ENCODE results near the gene MPRIP. TPM values are rescaled to one million over a fixed set of nuclear protein-coding genes. Genes with fewer than 3 reads are reported as not detected.

The MPRIP gene
- total and polyA plus RNA-seq, 2 donors (not counting 1 experiment from before 2014, with no cell fraction given), result 130 to 299 TPM

DNA sequence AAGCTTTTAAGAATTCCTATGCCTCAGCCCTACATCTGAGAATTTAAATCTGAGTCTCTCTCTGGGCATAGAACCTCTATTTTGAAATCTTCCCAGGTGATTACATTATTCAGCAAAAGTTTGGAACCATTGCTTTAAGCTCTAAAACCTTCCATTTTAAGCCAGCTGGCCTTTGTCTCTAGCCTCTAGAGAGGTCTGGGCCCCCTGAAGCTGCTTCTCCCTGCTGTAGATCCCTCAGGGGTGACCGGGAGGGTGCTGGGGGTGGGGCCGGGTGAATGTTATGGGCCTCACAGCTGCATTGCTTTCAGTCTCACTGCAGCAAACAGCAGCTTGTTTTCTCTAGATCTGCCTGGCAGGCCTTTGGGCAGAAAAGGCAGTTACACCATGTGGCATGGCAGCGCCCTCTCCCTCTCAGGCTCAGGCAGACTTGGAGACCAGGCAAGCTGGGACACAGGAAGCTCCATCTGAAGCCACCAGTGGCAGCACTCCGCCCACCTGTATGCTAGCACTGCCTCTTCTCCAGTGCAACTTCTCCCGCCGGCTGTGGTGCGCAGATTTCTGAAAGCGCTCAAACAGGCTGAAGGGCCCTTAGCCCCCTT is 66.3 kb downstream of the MPRIP start:
- peak overlapping the region; percentile 87 for H3K27ac Mint-ChIP-seq
- Histone ChIP-seq H3K4me3 (ENCODE audit: control extremely low read depth in 1 of 5, extremely low read depth in 1 of 5, insufficient read depth in 1 of 5, low read depth in 2 of 5, low read length in 4 of 5) (no peak overlapping the region), H3K79me2 (ENCODE audit: control insufficient read depth, insufficient read depth, low read length) (peaks cover 96% of the 10 kb centered on the region), H3K27ac (ENCODE audit: low read length in 2 of 2) (peak overlapping the region; percentile 43 to 74), H3K9me3 (ENCODE audit: control extremely low read depth in 1 of 3, control insufficient read depth in 2 of 3, insufficient read depth in 1 of 3, low read length in 2 of 3) (no peaks in the 10 kb centered on the region), H3K4me2 (replicated peaks; ENCODE audit: low read depth, low read length, poor library complexity, severe bottlenecking) (peak overlapping the region; percentile 60), H4K20me1 (ENCODE audit: control insufficient read depth, insufficient read depth, low read length, poor library complexity, severe bottlenecking) (peaks cover 51% of the 10 kb centered on the region), H3K27me3 (replicated peaks in 1 of 4; ENCODE audit: control extremely low read depth in 1 of 4, control insufficient read depth in 3 of 4, insufficient read depth in 4 of 4, low read length in 3 of 4) (no peaks in the 10 kb centered on the region), H3K9ac (ENCODE audit: low read length) (peak overlapping the region; percentile 25), H3K36me3 (replicated peaks in 1 of 2; ENCODE audit: control extremely low read depth in 1 of 2, control insufficient read depth in 1 of 2, extremely low read depth in 1 of 2, insufficient read depth in 2 of 2, low read length in 1 of 2) (peaks cover 0 to 9% of the 10 kb centered on the region in 2 experiments), H2AFZ (ENCODE audit: insufficient read depth, low read depth, low read length, poor library complexity, severe bottlenecking) (no peak overlapping the region), H3K4me1 (ENCODE audit: control insufficient read depth in 2 of 2, insufficient read depth in 2 of 2, low read length in 2 of 2) (peaks cover 56 to 65% of the 10 kb centered on the region in 2 donors)
- H3K27me3 Mint-ChIP-seq, result no peaks in the 10 kb centered on the region
- 73% methylated on average over 8 of the region's 8 CpGs for WGBS (ENCODE audit: insufficient coverage)
- no peaks in the 10 kb centered on the region for H3K9me3 Mint-ChIP-seq (ENCODE audit: insufficient read depth)
- DNase-seq (no peak), ATAC-seq (ENCODE audit: low read depth) (peak; percentile 25)
- ChIA-PET CTCF (interaction anchor here (1.3 kb wide), 1 partner anchor 204 kb away, joined by 4 read pairs; no protein-coding TSS in a partner anchor), POLR2A (no interaction called here)
- peak overlapping the region; percentile 62 for H3K4me3 Mint-ChIP-seq
- H3K4me1 Mint-ChIP-seq, result peaks cover 82% of the 10 kb centered on the region
- TF ChIP-seq, protein P1, sequence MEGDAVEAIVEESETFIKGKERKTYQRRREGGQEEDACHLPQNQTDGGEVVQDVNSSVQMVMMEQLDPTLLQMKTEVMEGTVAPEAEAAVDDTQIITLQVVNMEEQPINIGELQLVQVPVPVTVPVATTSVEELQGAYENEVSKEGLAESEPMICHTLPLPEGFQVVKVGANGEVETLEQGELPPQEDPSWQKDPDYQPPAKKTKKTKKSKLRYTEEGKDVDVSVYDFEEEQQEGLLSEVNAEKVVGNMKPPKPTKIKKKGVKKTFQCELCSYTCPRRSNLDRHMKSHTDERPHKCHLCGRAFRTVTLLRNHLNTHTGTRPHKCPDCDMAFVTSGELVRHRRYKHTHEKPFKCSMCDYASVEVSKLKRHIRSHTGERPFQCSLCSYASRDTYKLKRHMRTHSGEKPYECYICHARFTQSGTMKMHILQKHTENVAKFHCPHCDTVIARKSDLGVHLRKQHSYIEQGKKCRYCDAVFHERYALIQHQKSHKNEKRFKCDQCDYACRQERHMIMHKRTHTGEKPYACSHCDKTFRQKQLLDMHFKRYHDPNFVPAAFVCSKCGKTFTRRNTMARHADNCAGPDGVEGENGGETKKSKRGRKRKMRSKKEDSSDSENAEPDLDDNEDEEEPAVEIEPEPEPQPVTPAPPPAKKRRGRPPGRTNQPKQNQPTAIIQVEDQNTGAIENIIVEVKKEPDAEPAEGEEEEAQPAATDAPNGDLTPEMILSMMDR (IDR thresholded peaks at IDR 0.05), result no peak
- TF ChIP-seq EZH2 (IDR thresholded peaks at IDR 0.05; ENCODE audit: borderline replicate concordance, insufficient read depth, low read depth, low read length, poor library complexity, severe bottlenecking), result no peak
- intact Hi-C loops (cut with micrococcal nuclease), result no loop called here

DNA sequence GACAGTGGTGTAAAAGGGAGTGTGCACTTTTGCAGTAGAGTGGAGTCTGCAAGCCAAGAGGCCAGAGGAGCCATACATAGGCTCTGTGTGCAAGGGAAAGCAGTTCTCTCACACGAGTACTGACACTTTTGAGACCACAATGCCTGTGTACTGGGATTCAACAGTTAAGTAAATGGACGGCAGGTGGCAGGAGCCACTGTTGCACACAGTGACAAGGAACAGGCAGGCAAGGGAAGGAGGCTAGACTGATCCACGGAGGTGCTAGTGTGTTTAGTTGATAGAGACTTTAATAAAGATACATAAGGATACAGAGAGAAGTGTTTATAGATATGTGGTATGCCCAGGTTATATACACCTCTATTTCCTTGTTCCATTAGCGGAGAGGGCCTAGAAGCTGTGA is 67.0 kb downstream of the MPRIP start:
- Mint-ChIP-seq H3K4me1 (peaks cover 83% of the 10 kb centered on the region), H3K4me3 (peak overlapping the region; percentile 62), H3K9me3 (ENCODE audit: insufficient read depth) (no peaks in the 10 kb centered on the region), H3K27me3 (no peaks in the 10 kb centered on the region), H3K27ac (peak overlapping the region; percentile 87)
- peaks cover 49% of the 10 kb centered on the region for H4K20me1 ChIP-seq (ENCODE audit: control insufficient read depth, insufficient read depth, low read length, poor library complexity, severe bottlenecking)
- H3K9ac ChIP-seq (ENCODE audit: low read length), result peak overlapping the region; percentile 25
- peak overlapping the region; percentile 9 for H2AFZ ChIP-seq (ENCODE audit: insufficient read depth, low read depth, low read length, poor library complexity, severe bottlenecking)
- H3K36me3 ChIP-seq (replicated peaks in 1 of 2; ENCODE audit: control extremely low read depth in 1 of 2, control insufficient read depth in 1 of 2, extremely low read depth in 1 of 2, insufficient read depth in 2 of 2, low read length in 1 of 2), result peaks cover 0 to 6% of the 10 kb centered on the region in 2 experiments
- WGBS (ENCODE audit: insufficient coverage), result 86% methylated on average over 3 of the region's 4 CpGs
- DNase-seq, result no peak
- ChIA-PET POLR2A (no interaction called here), CTCF (interaction anchor here (1.3 kb wide), 1 partner anchor 204 kb away, joined by 4 read pairs; no protein-coding TSS in a partner anchor)
- no peak overlapping the region for H3K4me3 ChIP-seq (ENCODE audit: control extremely low read depth in 1 of 5, extremely low read depth in 1 of 5, insufficient read depth in 1 of 5, low read depth in 2 of 5, low read length in 4 of 5)
- TF ChIP-seq, protein P1 (IDR thresholded peaks at IDR 0.05), result no peak
- TF ChIP-seq EZH2 (IDR thresholded peaks at IDR 0.05; ENCODE audit: borderline replicate concordance, insufficient read depth, low read depth, low read length, poor library complexity, severe bottlenecking), result no peak
- H3K4me1 ChIP-seq (ENCODE audit: control insufficient read depth in 2 of 2, insufficient read depth in 2 of 2, low read length in 2 of 2), result peaks cover 61 to 72% of the 10 kb centered on the region in 2 donors
- ATAC-seq (ENCODE audit: low read depth), result no peak
- peaks cover 98% of the 10 kb centered on the region for H3K79me2 ChIP-seq (ENCODE audit: control insufficient read depth, insufficient read depth, low read length)
- H3K9me3 ChIP-seq (ENCODE audit: control extremely low read depth in 1 of 3, control insufficient read depth in 2 of 3, insufficient read depth in 1 of 3, low read length in 2 of 3), result no peaks in the 10 kb centered on the region
- peak overlapping the region; percentile 43 to 74 for H3K27ac ChIP-seq (ENCODE audit: low read length in 2 of 2)
- intact Hi-C loops (cut with micrococcal nuclease), result no loop called here
- H3K27me3 ChIP-seq (replicated peaks in 1 of 4; ENCODE audit: control extremely low read depth in 1 of 4, control insufficient read depth in 3 of 4, insufficient read depth in 4 of 4, low read length in 3 of 4), result no peaks in the 10 kb centered on the region
- H3K4me2 ChIP-seq (replicated peaks; ENCODE audit: low read depth, low read length, poor library complexity, severe bottlenecking), result peak overlapping the region; percentile 60
